HG03025 (cell line): Measurements from ENCODE around the gene KDM1A.

Experiments used
- ATAC-seq: cut with Tn5 transposase; IDR thresholded peaks from one replicate; pipeline ENCODE4 v1.9.1; 2021; ENCODE audit warnings: mild to moderate bottlenecking, moderate library complexity; ENCODE audit not compliant: unreplicated experiment, low FRiP score

Gene KDM1A

GRCh38 chr1:23126801-23127200 lies 107.5 kb downstream of the KDM1A start:
- no peak for ATAC-seq

GRCh38 chr1:23129846-23130245 lies 110.6 kb downstream of the KDM1A start:
- no peak for ATAC-seq

DNA sequence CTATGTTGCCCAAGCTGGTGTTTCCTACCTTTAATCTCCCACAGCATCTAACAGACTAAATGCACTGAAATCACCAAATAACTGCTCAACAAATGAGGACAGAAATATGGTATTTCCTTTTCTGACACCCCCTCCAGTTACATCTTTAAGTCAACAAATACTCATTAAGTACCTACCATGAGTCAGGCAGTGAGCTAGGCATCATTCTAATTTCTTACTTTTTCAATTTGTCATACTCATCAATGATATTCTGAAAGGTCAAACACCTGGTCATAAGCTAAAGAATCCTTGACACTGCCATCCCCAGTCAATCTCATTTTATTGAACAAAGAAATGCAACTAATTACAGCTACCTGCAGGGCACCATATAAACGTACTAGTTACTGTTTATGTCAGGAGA lies 112.8 kb downstream of the KDM1A start:
- ATAC-seq = no peak
